Brain pericyte (primary cell): ENCODE results near the gene UBAC2.

Experiments used
- DNase-seq: peaks from one replicate; pipeline ENCODE4 v3.0.0-alpha.2; 2012; ENCODE audit warnings: low read depth, low spot score

Gene UBAC2

GRCh38 chr13:99435116-99435515 is 234.5 kb downstream of the UBAC2 start:
- DNase-seq = no peak

DNA sequence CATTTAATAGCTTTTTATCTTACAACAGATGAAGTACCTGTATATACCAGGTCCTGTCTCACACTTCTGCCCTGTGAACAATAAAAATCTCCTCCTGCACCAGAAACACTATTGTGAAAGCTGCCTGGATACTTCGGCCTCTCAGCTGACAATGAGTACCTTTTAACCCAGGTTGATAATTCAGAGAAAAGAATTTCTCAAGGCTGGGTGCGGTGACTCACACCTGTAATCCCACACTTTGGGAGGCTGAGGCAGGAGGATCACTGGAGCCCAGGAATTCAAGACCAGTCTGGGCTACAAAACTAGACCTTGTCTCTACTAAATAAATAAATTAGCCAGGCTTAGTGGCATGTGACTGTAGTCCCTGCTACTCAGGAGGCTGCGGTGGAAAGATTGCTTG is 235.3 kb downstream of the UBAC2 start:
- DNase-seq = no peak
